Measurements from ENCODE around the gene UGT1A6. TPM values are rescaled to one million over a fixed set of nuclear protein-coding genes. Genes with fewer than 3 reads are reported as not detected.

Gene UGT1A6
- total and polyA plus RNA-seq, 2 experiments from 2014 or later = not detected

DNA sequence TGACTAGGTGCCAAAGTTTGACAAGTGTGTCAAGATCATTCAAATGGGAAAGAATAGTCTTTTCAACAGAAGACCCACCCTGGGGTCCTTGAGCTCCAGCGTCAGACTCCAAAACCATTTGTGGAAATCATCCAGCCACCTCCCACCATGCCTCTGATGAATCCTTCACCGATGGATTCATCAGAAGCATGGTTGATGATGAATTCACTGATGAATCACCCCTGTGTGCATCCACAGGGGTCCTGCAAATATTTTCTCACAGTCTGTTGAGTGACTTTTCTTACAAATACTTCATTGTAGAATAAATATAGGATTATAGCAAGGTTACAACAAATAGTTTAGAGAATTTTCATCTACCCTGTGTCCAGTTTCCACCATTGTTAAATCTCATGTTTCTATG, 16.6 kb upstream of the UGT1A6 start:
- Histone ChIP-seq H2AFZ (no peak overlapping the region), H3K4me1 (ENCODE audit: insufficient read depth) (no peaks in the 10 kb centered on the region; the same call in 1 of the 2 replicates), H3F3A (replicated peaks; ENCODE audit: low read depth) (no peaks in the 10 kb centered on the region), H3K4me2 (no peak overlapping the region), H3K79me2 (replicated peaks; ENCODE audit: insufficient read depth) (no peaks in the 10 kb centered on the region), H3K36me3 (ENCODE audit: insufficient read depth) (no peaks in the 10 kb centered on the region), H4K20me1 (replicated peaks; ENCODE audit: insufficient read depth) (no peaks in the 10 kb centered on the region), H3K27ac (ENCODE audit: low read depth) (no peak overlapping the region), H3K4me3 (no peak overlapping the region), H3K27me3 (ENCODE audit: insufficient read depth) (no peaks in the 10 kb centered on the region), H3K9me2 (ENCODE audit: insufficient read depth) (no peaks in the 10 kb centered on the region)
- Mint-ChIP-seq H3K27me3 (ENCODE audit: insufficient read depth, low read depth, poor library complexity) (no peaks in the 10 kb centered on the region), H3K4me3 (no peak overlapping the region), H3K27ac (no peak overlapping the region), H3K9me3 (no peaks in the 10 kb centered on the region; the same call in 2 of the 3 replicates), H3K4me1 (peaks cover 6% of the 10 kb centered on the region; the same call in 2 of the 3 replicates), H3K36me3 (ENCODE audit: low read depth) (no peaks in the 10 kb centered on the region)
- TF ChIP-seq EZH2phosphoT487 (IDR thresholded peaks at IDR 0.05; ENCODE audit: unreplicated experiment) (no peak), ZNF114 (CRISPR knock-in tag; IDR thresholded peaks at IDR 0.05) (no peak), JUNB (IDR thresholded peaks at IDR 0.05; ENCODE audit: unreplicated experiment) (no peak), ETS1 (IDR thresholded peaks at IDR 0.05) (no peak), NANOG (IDR thresholded peaks at IDR 0.05; ENCODE audit: borderline replicate concordance) (no peak), POLR2AphosphoS5 (IDR thresholded peaks at IDR 0.05; ENCODE audit: low read depth) (no peak), EZH2 (IDR thresholded peaks at IDR 0.05; ENCODE audit: low read depth, unreplicated experiment) (no peak), ZNF331 (CRISPR knock-in tag; IDR thresholded peaks at IDR 0.05; ENCODE audit: low read depth) (no peak), STAT1 (IDR thresholded peaks at IDR 0.05; ENCODE audit: unreplicated experiment) (no peak), CREB1 (CRISPR knock-in tag; IDR thresholded peaks at IDR 0.05; ENCODE audit: low read depth) (no peak)
- TF ChIP-seq, protein P1, sequence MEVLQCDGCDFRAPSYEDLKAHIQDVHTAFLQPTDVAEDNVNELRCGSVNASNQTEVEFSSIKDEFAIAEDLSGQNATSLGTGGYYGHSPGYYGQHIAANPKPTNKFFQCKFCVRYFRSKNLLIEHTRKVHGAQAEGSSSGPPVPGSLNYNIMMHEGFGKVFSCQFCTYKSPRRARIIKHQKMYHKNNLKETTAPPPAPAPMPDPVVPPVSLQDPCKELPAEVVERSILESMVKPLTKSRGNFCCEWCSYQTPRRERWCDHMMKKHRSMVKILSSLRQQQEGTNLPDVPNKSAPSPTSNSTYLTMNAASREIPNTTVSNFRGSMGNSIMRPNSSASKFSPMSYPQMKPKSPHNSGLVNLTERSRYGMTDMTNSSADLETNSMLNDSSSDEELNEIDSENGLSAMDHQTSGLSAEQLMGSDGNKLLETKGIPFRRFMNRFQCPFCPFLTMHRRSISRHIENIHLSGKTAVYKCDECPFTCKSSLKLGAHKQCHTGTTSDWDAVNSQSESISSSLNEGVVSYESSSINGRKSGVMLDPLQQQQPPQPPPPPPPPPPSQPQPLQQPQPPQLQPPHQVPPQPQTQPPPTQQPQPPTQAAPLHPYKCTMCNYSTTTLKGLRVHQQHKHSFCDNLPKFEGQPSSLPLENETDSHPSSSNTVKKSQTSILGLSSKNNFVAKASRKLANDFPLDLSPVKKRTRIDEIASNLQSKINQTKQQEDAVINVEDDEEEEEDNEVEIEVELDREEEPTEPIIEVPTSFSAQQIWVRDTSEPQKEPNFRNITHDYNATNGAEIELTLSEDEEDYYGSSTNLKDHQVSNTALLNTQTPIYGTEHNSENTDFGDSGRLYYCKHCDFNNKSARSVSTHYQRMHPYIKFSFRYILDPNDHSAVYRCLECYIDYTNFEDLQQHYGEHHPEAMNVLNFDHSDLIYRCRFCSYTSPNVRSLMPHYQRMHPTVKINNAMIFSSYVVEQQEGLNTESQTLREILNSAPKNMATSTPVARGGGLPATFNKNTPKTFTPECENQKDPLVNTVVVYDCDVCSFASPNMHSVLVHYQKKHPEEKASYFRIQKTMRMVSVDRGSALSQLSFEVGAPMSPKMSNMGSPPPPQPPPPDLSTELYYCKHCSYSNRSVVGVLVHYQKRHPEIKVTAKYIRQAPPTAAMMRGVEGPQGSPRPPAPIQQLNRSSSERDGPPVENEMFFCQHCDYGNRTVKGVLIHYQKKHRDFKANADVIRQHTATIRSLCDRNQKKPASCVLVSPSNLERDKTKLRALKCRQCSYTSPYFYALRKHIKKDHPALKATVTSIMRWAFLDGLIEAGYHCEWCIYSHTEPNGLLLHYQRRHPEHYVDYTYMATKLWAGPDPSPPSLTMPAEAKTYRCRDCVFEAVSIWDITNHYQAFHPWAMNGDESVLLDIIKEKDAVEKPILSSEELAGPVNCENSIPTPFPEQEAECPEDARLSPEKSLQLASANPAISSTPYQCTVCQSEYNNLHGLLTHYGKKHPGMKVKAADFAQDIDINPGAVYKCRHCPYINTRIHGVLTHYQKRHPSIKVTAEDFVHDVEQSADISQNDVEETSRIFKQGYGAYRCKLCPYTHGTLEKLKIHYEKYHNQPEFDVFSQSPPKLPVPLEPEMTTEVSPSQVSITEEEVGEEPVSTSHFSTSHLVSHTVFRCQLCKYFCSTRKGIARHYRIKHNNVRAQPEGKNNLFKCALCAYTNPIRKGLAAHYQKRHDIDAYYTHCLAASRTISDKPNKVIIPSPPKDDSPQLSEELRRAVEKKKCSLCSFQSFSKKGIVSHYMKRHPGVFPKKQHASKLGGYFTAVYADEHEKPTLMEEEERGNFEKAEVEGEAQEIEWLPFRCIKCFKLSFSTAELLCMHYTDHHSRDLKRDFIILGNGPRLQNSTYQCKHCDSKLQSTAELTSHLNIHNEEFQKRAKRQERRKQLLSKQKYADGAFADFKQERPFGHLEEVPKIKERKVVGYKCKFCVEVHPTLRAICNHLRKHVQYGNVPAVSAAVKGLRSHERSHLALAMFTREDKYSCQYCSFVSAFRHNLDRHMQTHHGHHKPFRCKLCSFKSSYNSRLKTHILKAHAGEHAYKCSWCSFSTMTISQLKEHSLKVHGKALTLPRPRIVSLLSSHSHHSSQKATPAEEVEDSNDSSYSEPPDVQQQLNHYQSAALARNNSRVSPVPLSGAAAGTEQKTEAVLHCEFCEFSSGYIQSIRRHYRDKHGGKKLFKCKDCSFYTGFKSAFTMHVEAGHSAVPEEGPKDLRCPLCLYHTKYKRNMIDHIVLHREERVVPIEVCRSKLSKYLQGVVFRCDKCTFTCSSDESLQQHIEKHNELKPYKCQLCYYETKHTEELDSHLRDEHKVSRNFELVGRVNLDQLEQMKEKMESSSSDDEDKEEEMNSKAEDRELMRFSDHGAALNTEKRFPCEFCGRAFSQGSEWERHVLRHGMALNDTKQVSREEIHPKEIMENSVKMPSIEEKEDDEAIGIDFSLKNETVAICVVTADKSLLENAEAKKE (CRISPR knock-in tag; IDR thresholded peaks at IDR 0.05) = no peak
- TF ChIP-seq, protein P2, sequence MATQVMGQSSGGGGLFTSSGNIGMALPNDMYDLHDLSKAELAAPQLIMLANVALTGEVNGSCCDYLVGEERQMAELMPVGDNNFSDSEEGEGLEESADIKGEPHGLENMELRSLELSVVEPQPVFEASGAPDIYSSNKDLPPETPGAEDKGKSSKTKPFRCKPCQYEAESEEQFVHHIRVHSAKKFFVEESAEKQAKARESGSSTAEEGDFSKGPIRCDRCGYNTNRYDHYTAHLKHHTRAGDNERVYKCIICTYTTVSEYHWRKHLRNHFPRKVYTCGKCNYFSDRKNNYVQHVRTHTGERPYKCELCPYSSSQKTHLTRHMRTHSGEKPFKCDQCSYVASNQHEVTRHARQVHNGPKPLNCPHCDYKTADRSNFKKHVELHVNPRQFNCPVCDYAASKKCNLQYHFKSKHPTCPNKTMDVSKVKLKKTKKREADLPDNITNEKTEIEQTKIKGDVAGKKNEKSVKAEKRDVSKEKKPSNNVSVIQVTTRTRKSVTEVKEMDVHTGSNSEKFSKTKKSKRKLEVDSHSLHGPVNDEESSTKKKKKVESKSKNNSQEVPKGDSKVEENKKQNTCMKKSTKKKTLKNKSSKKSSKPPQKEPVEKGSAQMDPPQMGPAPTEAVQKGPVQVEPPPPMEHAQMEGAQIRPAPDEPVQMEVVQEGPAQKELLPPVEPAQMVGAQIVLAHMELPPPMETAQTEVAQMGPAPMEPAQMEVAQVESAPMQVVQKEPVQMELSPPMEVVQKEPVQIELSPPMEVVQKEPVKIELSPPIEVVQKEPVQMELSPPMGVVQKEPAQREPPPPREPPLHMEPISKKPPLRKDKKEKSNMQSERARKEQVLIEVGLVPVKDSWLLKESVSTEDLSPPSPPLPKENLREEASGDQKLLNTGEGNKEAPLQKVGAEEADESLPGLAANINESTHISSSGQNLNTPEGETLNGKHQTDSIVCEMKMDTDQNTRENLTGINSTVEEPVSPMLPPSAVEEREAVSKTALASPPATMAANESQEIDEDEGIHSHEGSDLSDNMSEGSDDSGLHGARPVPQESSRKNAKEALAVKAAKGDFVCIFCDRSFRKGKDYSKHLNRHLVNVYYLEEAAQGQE (IDR thresholded peaks at IDR 0.05; ENCODE audit: unreplicated experiment) = no peak
- TF ChIP-seq, protein P3, sequence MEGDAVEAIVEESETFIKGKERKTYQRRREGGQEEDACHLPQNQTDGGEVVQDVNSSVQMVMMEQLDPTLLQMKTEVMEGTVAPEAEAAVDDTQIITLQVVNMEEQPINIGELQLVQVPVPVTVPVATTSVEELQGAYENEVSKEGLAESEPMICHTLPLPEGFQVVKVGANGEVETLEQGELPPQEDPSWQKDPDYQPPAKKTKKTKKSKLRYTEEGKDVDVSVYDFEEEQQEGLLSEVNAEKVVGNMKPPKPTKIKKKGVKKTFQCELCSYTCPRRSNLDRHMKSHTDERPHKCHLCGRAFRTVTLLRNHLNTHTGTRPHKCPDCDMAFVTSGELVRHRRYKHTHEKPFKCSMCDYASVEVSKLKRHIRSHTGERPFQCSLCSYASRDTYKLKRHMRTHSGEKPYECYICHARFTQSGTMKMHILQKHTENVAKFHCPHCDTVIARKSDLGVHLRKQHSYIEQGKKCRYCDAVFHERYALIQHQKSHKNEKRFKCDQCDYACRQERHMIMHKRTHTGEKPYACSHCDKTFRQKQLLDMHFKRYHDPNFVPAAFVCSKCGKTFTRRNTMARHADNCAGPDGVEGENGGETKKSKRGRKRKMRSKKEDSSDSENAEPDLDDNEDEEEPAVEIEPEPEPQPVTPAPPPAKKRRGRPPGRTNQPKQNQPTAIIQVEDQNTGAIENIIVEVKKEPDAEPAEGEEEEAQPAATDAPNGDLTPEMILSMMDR (conservative IDR thresholded peaks at IDR 0.05; ENCODE audit: low read depth in 2 of 2) = no peak
- DNase-seq (ENCODE audit: low spot score) = no peak
- ATAC-seq = no peak

All from GM23338 (cell line).